ENCODE measurements around the gene SHPK. TPM values are rescaled to one million over a fixed set of nuclear protein-coding genes. Genes with fewer than 3 reads are reported as not detected.

SHPK gene
- total and polyA plus RNA-seq, 2 of the 4 experiments (the other 2 are of a cell fraction) = 11.1 to 14.3 TPM

DNA sequence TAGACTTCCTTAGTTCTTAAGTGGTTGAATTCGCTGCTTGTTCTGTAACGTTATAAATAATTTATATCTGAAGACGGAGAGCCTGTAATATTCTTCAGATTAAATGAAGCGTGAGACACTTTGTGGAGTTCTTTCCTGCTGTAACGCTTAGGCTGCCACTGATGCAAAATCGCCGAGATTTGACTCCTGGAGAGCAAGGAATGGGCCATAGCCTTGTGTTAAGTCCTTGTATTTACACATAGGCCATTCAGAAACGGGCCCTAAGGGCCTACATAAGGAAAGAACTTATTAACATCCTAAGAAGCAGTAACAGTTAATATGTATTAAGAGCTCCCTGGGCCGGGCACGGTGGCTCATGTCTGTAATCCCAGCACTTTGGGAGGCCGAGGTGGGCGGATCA is 33.5 kb upstream of the SHPK start:
- no peak overlapping the region for H2BK20ac ChIP-seq (ENCODE audit: low read depth, low read length)
- H2AK9ac ChIP-seq (replicated peaks; ENCODE audit: low read depth, low read length, poor library complexity) = peak overlapping the region; percentile 93
- H3K4ac ChIP-seq (ENCODE audit: low read depth, low read length) = peak overlapping the region; percentile 73; the same call in 1 of the 2 replicates
- H3K27ac ChIP-seq (ENCODE audit: insufficient read depth, low read length) = no peak overlapping the region
- H2AK5ac ChIP-seq (ENCODE audit: low read depth, low read length) = no peak overlapping the region
- H3K79me1 ChIP-seq (ENCODE audit: low read depth in 1 of 2, low read length in 2 of 2) = peaks cover 6 to 56% of the 10 kb centered on the region in 2 experiments; a peak in 3 of 4 replicates
- 0 out of 2 replicates have a peak overlapping the region, but pooled peaks have one; percentile 63 for H3K23ac ChIP-seq (ENCODE audit: low read depth, low read length)
- 0 out of 4 replicates have a peak overlapping the region, but pooled peaks have one; percentile 51 to 87 for H4K8ac ChIP-seq (ENCODE audit: low read depth in 2 of 2, low read length in 2 of 2)
- intact Hi-C loops (cut with micrococcal nuclease) (loop anchor here (5.0 kb wide), 1 partner anchor 53 kb away; the partner anchor contains the start of gene HASPIN), dilution Hi-C loops (cut with HindIII; ENCODE audit: low sequenced_read_pairs, unreplicated experiment) (no loop called here), in situ Hi-C loops (cut with MboI; ENCODE audit: low sequenced_read_pairs) (no loop called here)
- peaks cover 36% of the 10 kb centered on the region for H4K20me1 ChIP-seq (ENCODE audit: insufficient read depth, low read length)
- H2BK5ac ChIP-seq (ENCODE audit: low read depth, low read length, poor library complexity, severe bottlenecking) = no peak overlapping the region
- DNase-seq (no peak), ATAC-seq (ENCODE audit: low read depth) (no peak)
- peak overlapping the region; percentile 71 for H3K4me3 ChIP-seq (ENCODE audit: insufficient read depth, low read depth, low read length)
- peaks cover 14% of the 10 kb centered on the region for H3K36me3 ChIP-seq (ENCODE audit: control insufficient read depth, insufficient read depth, low read length)
- no peak overlapping the region for H2BK15ac ChIP-seq (ENCODE audit: low read depth, low read length)
- H3K4me2 ChIP-seq (ENCODE audit: low read depth, low read length) = peak overlapping the region; percentile 83
- H3K56ac ChIP-seq (ENCODE audit: extremely low read depth, insufficient read depth, low read length) = peak overlapping the region; percentile 75; the same call in 1 of the 2 replicates
- CTCF ChIA-PET = no interaction called here
- H3K9me3 ChIP-seq (ENCODE audit: control insufficient read depth, insufficient read depth, low read length) = no peaks in the 10 kb centered on the region
- WGBS, 2 experiments (ENCODE audit: extremely low coverage in 2 of 2, insufficient read length in 1 of 2) = no CpG with 5 or more reads among the region's 12 CpGs
- no peak overlapping the region for H3K18ac ChIP-seq (ENCODE audit: low read depth, low read length)
- H3K4me1 ChIP-seq (ENCODE audit: control insufficient read depth, insufficient read depth, low read length) = peaks cover 10% of the 10 kb centered on the region
- H3K9me1 ChIP-seq (ENCODE audit: insufficient read depth, low read length) = peaks cover 26% of the 10 kb centered on the region
- peak overlapping the region; percentile 82; the same call in 1 of the 2 replicates for H3K9ac ChIP-seq (ENCODE audit: low read depth, low read length)
- H2AFZ ChIP-seq (replicated peaks; ENCODE audit: low read length, poor library complexity) = no peak overlapping the region
- H2BK120ac ChIP-seq (ENCODE audit: low read depth, low read length) = no peak overlapping the region
- TF ChIP-seq FOS (IDR thresholded peaks at IDR 0.05; ENCODE audit: low read depth, low read length) (no peak), MAFK (IDR thresholded peaks at IDR 0.05; ENCODE audit: low read depth, low read length) (no peak), RCOR1 (IDR thresholded peaks at IDR 0.05; ENCODE audit: insufficient replicate concordance, low read length) (no peak), RAD21 (IDR thresholded peaks at IDR 0.05; ENCODE audit: low read length) (no peak), CEBPB (IDR thresholded peaks at IDR 0.05; ENCODE audit: low read depth, low read length) (no peak)
- TF ChIP-seq, protein P1, sequence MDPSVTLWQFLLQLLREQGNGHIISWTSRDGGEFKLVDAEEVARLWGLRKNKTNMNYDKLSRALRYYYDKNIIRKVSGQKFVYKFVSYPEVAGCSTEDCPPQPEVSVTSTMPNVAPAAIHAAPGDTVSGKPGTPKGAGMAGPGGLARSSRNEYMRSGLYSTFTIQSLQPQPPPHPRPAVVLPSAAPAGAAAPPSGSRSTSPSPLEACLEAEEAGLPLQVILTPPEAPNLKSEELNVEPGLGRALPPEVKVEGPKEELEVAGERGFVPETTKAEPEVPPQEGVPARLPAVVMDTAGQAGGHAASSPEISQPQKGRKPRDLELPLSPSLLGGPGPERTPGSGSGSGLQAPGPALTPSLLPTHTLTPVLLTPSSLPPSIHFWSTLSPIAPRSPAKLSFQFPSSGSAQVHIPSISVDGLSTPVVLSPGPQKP (IDR thresholded peaks at IDR 0.05; ENCODE audit: borderline replicate concordance, low read depth, low read length) = no peak
- TF ChIP-seq, protein P2, sequence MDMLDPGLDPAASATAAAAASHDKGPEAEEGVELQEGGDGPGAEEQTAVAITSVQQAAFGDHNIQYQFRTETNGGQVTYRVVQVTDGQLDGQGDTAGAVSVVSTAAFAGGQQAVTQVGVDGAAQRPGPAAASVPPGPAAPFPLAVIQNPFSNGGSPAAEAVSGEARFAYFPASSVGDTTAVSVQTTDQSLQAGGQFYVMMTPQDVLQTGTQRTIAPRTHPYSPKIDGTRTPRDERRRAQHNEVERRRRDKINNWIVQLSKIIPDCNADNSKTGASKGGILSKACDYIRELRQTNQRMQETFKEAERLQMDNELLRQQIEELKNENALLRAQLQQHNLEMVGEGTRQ (IDR thresholded peaks at IDR 0.05; ENCODE audit: low read depth, low read length) = no peak
- TF ChIP-seq, protein P3, sequence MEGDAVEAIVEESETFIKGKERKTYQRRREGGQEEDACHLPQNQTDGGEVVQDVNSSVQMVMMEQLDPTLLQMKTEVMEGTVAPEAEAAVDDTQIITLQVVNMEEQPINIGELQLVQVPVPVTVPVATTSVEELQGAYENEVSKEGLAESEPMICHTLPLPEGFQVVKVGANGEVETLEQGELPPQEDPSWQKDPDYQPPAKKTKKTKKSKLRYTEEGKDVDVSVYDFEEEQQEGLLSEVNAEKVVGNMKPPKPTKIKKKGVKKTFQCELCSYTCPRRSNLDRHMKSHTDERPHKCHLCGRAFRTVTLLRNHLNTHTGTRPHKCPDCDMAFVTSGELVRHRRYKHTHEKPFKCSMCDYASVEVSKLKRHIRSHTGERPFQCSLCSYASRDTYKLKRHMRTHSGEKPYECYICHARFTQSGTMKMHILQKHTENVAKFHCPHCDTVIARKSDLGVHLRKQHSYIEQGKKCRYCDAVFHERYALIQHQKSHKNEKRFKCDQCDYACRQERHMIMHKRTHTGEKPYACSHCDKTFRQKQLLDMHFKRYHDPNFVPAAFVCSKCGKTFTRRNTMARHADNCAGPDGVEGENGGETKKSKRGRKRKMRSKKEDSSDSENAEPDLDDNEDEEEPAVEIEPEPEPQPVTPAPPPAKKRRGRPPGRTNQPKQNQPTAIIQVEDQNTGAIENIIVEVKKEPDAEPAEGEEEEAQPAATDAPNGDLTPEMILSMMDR (conservative IDR thresholded peaks at IDR 0.05; ENCODE audit: low read depth, low read length) = no peak
- H4K5ac ChIP-seq (ENCODE audit: low read depth, low read length) = no peak overlapping the region
- H3K14ac ChIP-seq (replicated peaks; ENCODE audit: low read depth, low read length) = no peak overlapping the region; the same call in 1 of the 2 replicates
- no peaks in the 10 kb centered on the region for H3K27me3 ChIP-seq (ENCODE audit: control insufficient read depth, insufficient read depth, low read length)
- no TSS peak for BruUV-seq (replicated peaks)
- no peak overlapping the region for H4K91ac ChIP-seq (ENCODE audit: insufficient read depth, low read depth, low read length)
- POLR2A ChIA-PET (ENCODE audit: unreplicated experiment) = no interaction called here
